ENCODE measurements around the gene INSL6. TPM values are rescaled to one million over a fixed set of nuclear protein-coding genes. Genes with fewer than 3 reads are reported as not detected.

Gene INSL6
- not detected in 2 replicates for total RNA-seq
- 0.41 and 0.52 TPM in 2 replicates for polyA plus RNA-seq

GRCh38 chr9:5185220-5185840 lies at the start of gene INSL6:
Gene INSL6 (minus strand): TSS chr9:5185639. CDS start chr9:5185602, 37 bp downstream.
- Histone ChIP-seq H3K4me3 (no peak within 1 kb of the TSS), H3K4me2 (no peak within 1 kb of the TSS), H3K4me1 (ENCODE audit: insufficient read depth) (no peaks in the 10 kb centered on the region), H3K9me2 (replicated peaks; ENCODE audit: insufficient read depth) (no peaks in the 10 kb centered on the region), H3K27me3 (no peaks in the 10 kb centered on the region), H3K9me3 (ENCODE audit: low read depth) (no peaks in the 10 kb centered on the region), H3K36me3 (replicated peaks; ENCODE audit: insufficient read depth, low read depth) (no peaks in the 10 kb centered on the region), H4K20me1 (ENCODE audit: insufficient read depth, poor library complexity, severe bottlenecking) (no peaks in the 10 kb centered on the region), H3K79me2 (no peaks in the 10 kb centered on the region), H3K27ac (no peak within 1 kb of the TSS), H2AFZ (no peak within 1 kb of the TSS)
- no peak for DNase-seq (ENCODE audit: low spot score)
- TF ChIP-seq EZH2 (IDR thresholded peaks at IDR 0.05; ENCODE audit: borderline replicate concordance) (no peak), EZH2phosphoT487 (IDR thresholded peaks at IDR 0.05; ENCODE audit: low read depth, severe bottlenecking, unreplicated experiment) (no peak), CTCF (IDR thresholded peaks at IDR 0.05; ENCODE audit: poor library complexity) (no peak)
- 96% methylated on average over 44 of the region's 44 CpGs for WGBS (ENCODE audit: low lambda C conversion rate, missing lambda C conversion rate)

- no peak within 1 kb of the TSS for H3K4me3 ChIP-seq
Observed at GRCh38 chr9:5231212-5231611, 45.8 kb upstream of the INSL6 start, which contains the start of gene INSL4. Gene INSL4 (plus strand): TSS chr9:5231419. CDS start chr9:5231524, 105 bp downstream.

GRCh38 chr9:5230554-5230953 lies 45.1 kb upstream of the INSL6 start:
- 62% methylated on average over 10 of the region's 10 CpGs for WGBS (ENCODE audit: low lambda C conversion rate, missing lambda C conversion rate)

More at GRCh38 chr9:5231212-5231611, 45.8 kb upstream of the INSL6 start, which contains the start of gene INSL4:
- no peaks in the 10 kb centered on the region for H3K9me3 ChIP-seq (ENCODE audit: low read depth)
- WGBS (ENCODE audit: low lambda C conversion rate, missing lambda C conversion rate), result 93% methylated on average over 2 of the region's 2 CpGs
- no peak within 1 kb of the TSS for H3K4me2 ChIP-seq
- DNase-seq (ENCODE audit: low spot score), result no peak
- H2AFZ ChIP-seq, result no peak within 1 kb of the TSS
- no peaks in the 10 kb centered on the region for H4K20me1 ChIP-seq (ENCODE audit: insufficient read depth, poor library complexity, severe bottlenecking)
- no peaks in the 10 kb centered on the region for H3K79me2 ChIP-seq
- no peaks in the 10 kb centered on the region for H3K27me3 ChIP-seq
- H3K9me2 ChIP-seq (replicated peaks; ENCODE audit: insufficient read depth), result no peaks in the 10 kb centered on the region
- TF ChIP-seq EZH2phosphoT487 (IDR thresholded peaks at IDR 0.05; ENCODE audit: low read depth, severe bottlenecking, unreplicated experiment) (no peak), EZH2 (IDR thresholded peaks at IDR 0.05; ENCODE audit: borderline replicate concordance) (no peak), CTCF (IDR thresholded peaks at IDR 0.05; ENCODE audit: poor library complexity) (no peak)
- H3K27ac ChIP-seq, result no peak within 1 kb of the TSS
- H3K36me3 ChIP-seq (replicated peaks; ENCODE audit: insufficient read depth, low read depth), result no peaks in the 10 kb centered on the region
- H3K4me1 ChIP-seq (ENCODE audit: insufficient read depth), result no peaks in the 10 kb centered on the region

More at GRCh38 chr9:5230554-5230953, 45.1 kb upstream of the INSL6 start:
- H4K20me1 ChIP-seq (ENCODE audit: insufficient read depth, poor library complexity, severe bottlenecking), result no peaks in the 10 kb centered on the region
- H3K27ac ChIP-seq, result no peak overlapping the region
- H3K36me3 ChIP-seq (replicated peaks; ENCODE audit: insufficient read depth, low read depth), result no peaks in the 10 kb centered on the region
- no peaks in the 10 kb centered on the region for H3K9me3 ChIP-seq (ENCODE audit: low read depth)
- no peak for DNase-seq (ENCODE audit: low spot score)
- no peak overlapping the region for H3K4me2 ChIP-seq
- no peaks in the 10 kb centered on the region for H3K79me2 ChIP-seq
- no peak for TF ChIP-seq EZH2phosphoT487 (IDR thresholded peaks at IDR 0.05; ENCODE audit: low read depth, severe bottlenecking, unreplicated experiment)
- no peak for TF ChIP-seq EZH2 (IDR thresholded peaks at IDR 0.05; ENCODE audit: borderline replicate concordance)
- no peak for TF ChIP-seq CTCF (IDR thresholded peaks at IDR 0.05; ENCODE audit: poor library complexity)
- no peak overlapping the region for H2AFZ ChIP-seq
- no peaks in the 10 kb centered on the region for H3K4me1 ChIP-seq (ENCODE audit: insufficient read depth)
- no peaks in the 10 kb centered on the region for H3K27me3 ChIP-seq
- no peaks in the 10 kb centered on the region for H3K9me2 ChIP-seq (replicated peaks; ENCODE audit: insufficient read depth)
- no peak overlapping the region for H3K4me3 ChIP-seq

Measured in hepatocyte (in vitro differentiated cells).